G401 (cell line): ENCODE data around the gene ASIC2. TPM values are rescaled to one million over a fixed set of nuclear protein-coding genes. Genes with fewer than 3 reads are reported as not detected.

Experiments
- DNase-seq: peaks from one replicate; pipeline ENCODE4 v3.0.0-alpha.2; 2015; ENCODE audit warnings: low spot score
- in situ Hi-C: cut with HindIII; loops from 2 replicates; pipeline ENCODE4 v1.10.0; 2016; ENCODE audit warnings: low sequenced_read_pairs, mixed read lengths
- total RNA-seq: library from RNA; depleted of rRNA; stranded (reverse); fragments of >200 nt; shearing (Covaris generic); gene quantifications from 2 replicates; pipeline ENCODE4 v1.2.3, GENCODE V29; 2014

The ASIC2 gene
- total RNA-seq, 1 experiment from 2014 or later: not detected

DNA sequence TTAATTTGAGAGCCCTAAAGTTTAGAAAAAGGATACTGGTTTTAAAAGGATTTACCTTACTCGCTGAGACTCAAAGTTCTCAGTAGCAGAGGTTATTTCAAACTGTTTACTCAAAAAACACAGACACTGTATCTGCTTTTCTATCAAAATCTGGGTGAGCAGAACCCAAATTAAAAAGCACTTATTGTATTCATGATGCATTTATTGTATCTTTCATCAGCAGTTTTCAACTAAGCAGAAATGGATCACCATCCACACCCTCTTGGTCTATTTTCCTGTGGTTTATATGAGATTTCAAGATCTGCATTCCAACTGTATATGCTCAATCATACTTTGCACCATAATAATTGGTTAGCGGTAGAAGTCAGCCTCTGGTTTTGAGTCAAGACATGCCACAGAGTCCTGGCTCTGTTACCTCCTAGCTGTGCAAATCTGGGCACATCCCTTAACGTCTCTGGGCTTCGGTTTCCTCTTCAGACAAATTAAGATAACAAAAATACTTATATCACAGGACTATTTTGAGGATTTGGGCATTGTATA lies 109.5 kb downstream of the ASIC2 start:
- no peak for DNase-seq
- in situ Hi-C loops: no loop called here

DNA sequence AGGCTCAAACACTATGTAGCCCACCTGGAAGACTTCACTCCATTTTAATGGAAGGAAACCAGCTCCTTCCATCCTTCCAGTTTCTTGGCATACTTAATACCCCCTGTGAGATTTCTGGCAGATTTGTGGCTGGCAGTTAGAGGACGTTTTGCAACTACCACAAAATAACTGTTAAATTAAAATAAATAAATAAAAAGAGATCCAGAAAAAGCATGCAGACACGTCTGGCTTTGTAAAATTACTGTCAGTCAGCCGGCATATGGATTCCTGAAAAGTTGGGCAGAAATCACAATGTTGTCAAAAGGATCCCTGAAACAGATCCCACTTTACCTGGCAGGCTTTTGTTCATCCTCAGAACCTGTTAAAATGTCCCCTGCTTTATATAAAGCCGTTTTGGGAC lies 113.9 kb downstream of the ASIC2 start:
- DNase-seq: no peak
- in situ Hi-C loops: no loop called here

DNA sequence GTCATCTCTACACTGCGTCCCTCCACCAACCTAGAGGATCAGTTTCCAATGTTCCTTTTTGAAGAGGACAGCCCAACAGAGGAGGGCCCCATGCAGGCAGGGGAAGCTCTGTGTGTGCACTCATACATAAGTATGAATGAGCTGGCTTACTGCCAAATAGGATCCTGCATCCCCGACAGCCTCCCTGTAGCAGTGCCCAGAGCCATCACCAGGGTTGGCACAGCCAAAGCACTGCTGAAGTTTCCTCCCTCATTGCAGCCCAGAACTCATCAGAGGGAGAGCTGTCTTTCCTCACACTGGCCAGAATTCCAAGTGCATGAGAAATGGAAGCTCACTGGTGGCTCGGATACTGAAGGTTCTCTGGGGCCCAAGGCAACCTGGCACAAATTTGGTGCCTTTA lies 114.4 kb downstream of the ASIC2 start:
- peak; percentile 64 for DNase-seq
- in situ Hi-C loops: no loop called here

GRCh38 chr17:33175562-33175961 lies 117.5 kb downstream of the ASIC2 start:
- DNase-seq: no peak
- in situ Hi-C loops: no loop called here

- no peak for DNase-seq
- in situ Hi-C loops: no loop called here
These were observed 121.2 kb downstream of the ASIC2 start for GRCh38 chr17:33171931-33172330.

- no peak for DNase-seq
- in situ Hi-C loops: no loop called here
These were observed 123.4 kb downstream of the ASIC2 start for GRCh38 chr17:33169580-33170285.

- in situ Hi-C loops: no loop called here
- DNase-seq: no peak
These were observed 125.4 kb downstream of the ASIC2 start for GRCh38 chr17:33167736-33168135.

GRCh38 chr17:33166472-33166871 lies 126.6 kb downstream of the ASIC2 start:
- in situ Hi-C loops: no loop called here
- DNase-seq: no peak

GRCh38 chr17:33164169-33164881 lies 128.8 kb downstream of the ASIC2 start:
- DNase-seq: peak; percentile 88
- in situ Hi-C loops: no loop called here

DNA sequence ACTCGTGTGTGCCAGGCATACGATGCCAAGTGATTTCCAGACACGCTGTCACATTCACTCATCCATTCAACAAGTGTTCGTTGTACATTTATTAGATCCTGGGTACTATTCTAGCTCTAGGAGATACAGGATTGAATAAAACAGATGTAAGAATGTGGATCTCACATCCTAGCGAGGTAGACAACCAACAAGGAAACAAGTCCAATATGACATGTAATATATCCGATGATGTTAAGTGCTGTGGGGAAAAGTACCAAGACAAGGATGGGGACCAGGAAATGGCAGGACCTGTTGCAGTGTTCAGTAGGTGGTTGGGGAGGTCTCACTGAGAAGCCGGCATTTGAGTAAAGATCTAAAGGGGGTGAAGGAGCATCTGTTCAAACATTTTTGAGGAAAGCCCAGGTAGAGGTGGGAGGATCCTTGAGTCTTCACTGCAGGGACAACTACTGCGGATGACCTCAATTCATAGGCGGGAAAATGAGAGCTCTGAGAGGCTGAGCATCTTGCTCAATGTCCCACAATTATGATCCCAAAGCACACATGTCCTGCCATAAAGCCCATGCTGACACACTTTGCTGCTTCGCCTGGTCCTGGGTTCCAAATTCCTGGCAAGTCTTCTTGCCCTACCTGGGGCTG lies 129.4 kb downstream of the ASIC2 start:
- in situ Hi-C loops: no loop called here
- no peak for DNase-seq

DNA sequence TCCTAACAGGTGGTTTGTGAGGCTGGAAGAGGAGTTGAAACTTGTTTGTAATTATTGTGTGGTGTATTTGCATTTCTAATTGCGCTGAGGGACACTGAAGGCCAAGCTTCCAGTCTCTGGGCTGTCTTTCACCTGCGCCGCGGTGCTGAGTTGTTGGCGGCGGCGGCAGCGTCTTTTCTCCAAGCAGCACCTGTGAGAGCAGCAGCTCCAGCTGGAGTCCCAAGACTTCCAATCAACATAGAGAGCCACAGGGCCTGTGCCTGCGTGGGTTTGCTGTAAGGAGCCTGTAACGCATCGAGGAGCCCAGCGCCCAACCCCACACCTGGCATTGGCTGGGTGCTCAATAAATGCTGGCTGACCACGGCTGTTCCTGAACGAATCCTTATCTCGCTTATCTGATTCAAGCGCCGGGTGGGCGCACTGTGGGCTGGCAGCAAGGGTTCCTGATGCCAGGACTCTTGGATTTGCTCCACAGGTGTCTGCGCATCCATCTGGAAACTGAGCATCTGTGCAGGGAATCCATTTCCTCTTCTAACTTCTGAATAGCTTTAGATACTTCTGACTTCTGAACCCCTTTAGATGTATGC lies 138.1 kb downstream of the ASIC2 start:
- in situ Hi-C loops: no loop called here
- DNase-seq: peak; percentile 75

DNA sequence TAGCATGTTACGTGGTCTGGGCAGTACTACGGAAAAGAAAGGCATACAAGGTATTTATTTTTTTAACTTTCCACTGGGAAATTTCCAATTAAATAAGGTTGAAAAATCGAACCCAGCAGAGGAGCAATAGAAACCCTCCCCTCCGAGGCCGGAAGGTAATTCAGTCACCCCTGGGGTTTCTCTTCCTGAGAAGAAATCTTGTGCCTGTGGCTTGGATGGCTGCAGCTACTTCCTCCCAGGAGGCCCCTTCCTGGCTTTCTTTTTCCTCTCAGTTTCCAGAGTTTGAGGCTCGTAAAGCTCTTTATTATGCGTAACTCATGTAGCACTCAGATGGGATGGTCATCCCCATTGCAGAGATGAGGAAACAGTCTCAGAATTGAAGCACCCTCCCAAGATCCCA lies 140.3 kb downstream of the ASIC2 start:
- in situ Hi-C loops: no loop called here
- no peak for DNase-seq

DNA sequence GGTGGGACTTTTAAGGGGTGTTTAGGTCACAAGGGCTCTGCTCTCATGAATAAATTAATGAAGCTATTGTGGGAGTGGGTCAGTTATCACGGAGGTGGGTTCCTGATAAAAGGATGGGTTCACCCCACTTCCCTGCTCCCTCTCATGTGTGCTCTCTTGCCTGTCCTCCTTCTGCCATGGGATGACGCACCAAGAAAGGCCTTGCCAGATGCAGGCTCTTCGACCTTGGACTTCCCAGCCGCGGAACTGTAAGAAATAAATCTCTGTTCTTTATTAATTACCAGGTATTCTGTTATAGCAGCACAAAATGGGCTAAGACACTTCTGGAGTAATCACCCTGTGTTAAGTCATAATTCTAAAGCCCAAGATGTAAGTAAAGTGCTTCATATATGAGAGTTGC lies 141.5 kb downstream of the ASIC2 start:
- in situ Hi-C loops: no loop called here
- no peak for DNase-seq

DNA sequence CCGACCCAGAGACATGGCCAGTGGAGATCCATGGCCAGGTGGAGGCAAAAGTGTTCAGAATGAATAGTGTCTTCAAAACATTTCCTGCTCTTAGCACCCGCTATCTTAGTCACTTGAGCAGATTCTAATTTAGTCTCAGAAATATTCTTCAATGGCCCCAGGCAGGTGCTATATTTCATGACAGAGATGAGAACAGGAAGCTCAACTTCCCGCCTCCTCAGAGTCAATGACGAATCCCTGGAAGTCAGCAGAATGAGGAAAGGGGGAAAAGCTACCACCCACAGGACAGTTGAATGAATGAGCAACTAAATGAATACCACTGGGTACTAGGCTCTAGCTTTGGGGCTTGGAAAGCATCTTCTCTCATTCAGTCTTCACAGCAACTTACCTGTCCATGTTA lies 147.2 kb downstream of the ASIC2 start:
- in situ Hi-C loops: no loop called here
- DNase-seq: no peak

GRCh38 chr17:33144837-33145236 lies 148.3 kb downstream of the ASIC2 start:
- in situ Hi-C loops: no loop called here

GRCh38 chr17:33142705-33143299 lies 150.3 kb downstream of the ASIC2 start:
- in situ Hi-C loops: no loop called here
- DNase-seq: no peak

More at GRCh38 chr17:33144837-33145236, 148.3 kb downstream of the ASIC2 start:
- no peak for DNase-seq

GRCh38 chr17:33140413-33141099 lies 152.5 kb downstream of the ASIC2 start:
- DNase-seq: no peak
- in situ Hi-C loops: no loop called here

DNA sequence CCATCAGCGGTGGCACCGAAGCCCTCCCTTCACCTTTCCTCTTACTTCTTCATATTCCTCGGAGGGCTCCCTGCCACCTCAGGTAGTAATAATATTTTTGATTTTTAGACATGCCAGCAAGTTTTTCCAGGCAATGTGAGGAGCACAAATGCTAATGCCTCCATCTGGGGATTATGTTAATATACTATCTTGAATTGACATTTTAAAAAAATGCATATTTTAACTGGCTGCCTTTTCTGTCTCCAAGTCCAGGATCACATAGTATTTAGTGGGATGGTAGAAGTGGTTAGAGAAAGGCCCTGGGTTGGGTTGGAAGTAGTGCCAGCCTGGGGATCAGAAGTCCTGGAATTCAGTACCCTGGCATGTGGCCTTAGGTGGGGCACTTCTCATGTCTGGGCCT lies 154.5 kb downstream of the ASIC2 start:
- in situ Hi-C loops: no loop called here
- no peak for DNase-seq

GRCh38 chr17:33137426-33137825 lies 155.7 kb downstream of the ASIC2 start:
- no peak for DNase-seq
- in situ Hi-C loops: no loop called here
